HEK293 (cell line): ENCODE results near the gene LRP1-AS.

ENCODE experiments used
- CTCF ChIA-PET: fragments of 350-600 bp; formaldehyde crosslinking; extraction: SDS; loops from one replicate; lab custom pipeline; 2021; ENCODE audit warnings: antibody characterized with exemption; lab: Yijun Ruan, JAX
- POLR2A ChIA-PET: fragments of 300-600 bp; formaldehyde crosslinking; extraction: SDS; loops from one replicate; lab custom pipeline; 2020; ENCODE audit warnings: antibody characterized with exemption, inconsistent platforms; lab: Yijun Ruan, JAX
- H3K27ac ChIP-seq: fragments of 200-500 bp; sonication (Bioruptor generic); 2 replicates; pipeline ENCODE4 v1.5.1; 2014; ENCODE audit warnings: low read depth, low read length, control low read depth, inconsistent platforms; ENCODE audit errors: extremely low read depth
- H3K36me3 ChIP-seq, 2 experiments: fragments of 200-500 bp in 1 of 2; sonication (Bioruptor generic) in 1 of 2; 1 replicate in 1 of 2; 2 replicates in 1 of 2; pipeline ENCODE4 v1.5.1; 2014 to 2017; ENCODE audit warnings: inconsistent platforms in 2 of 2, low read length in 2 of 2; ENCODE audit not compliant: control insufficient read depth in 2 of 2, insufficient read depth in 1 of 2
- H3K4me1 ChIP-seq: fragments of 200-500 bp; sonication (Bioruptor generic); 2 replicates; pipeline ENCODE4 v1.5.1; 2014; ENCODE audit warnings: mild to moderate bottlenecking, low read length, inconsistent platforms; ENCODE audit not compliant: control insufficient read depth, insufficient read depth
- H3K4me3 ChIP-seq: 2 replicates; pipeline ENCODE4 v1.5.1; 2011; ENCODE audit warnings: low read depth, mild to moderate bottlenecking, control low read depth, low read length, moderate library complexity
- H3K9me3 ChIP-seq: fragments of 200-500 bp; sonication (Bioruptor generic); 2 replicates; pipeline ENCODE4 v1.5.1; 2014; ENCODE audit warnings: low read depth, low read length, inconsistent platforms; ENCODE audit not compliant: control insufficient read depth, insufficient read depth
- BCL11B ChIP-seq: fragments of 450-650 bp; formaldehyde crosslinking; IDR thresholded peaks from 2 replicates; pipeline ENCODE4 v1.5.1; 2016; ENCODE audit warnings: low read depth, missing biosample characterization, missing genetic modification characterization
- HIC1 ChIP-seq: fragments of 450-650 bp; formaldehyde crosslinking; IDR thresholded peaks from 2 replicates; pipeline ENCODE4 v1.5.1; 2016; ENCODE audit warnings: missing biosample characterization, missing genetic modification characterization
- OVOL3 ChIP-seq: fragments of 450-650 bp; formaldehyde crosslinking; IDR thresholded peaks from 2 replicates; pipeline ENCODE4 v1.5.1; 2016; ENCODE audit warnings: missing biosample characterization, missing genetic modification characterization
- TCF7L2 ChIP-seq: IDR thresholded peaks from 2 replicates; pipeline ENCODE4 v1.6.1; 2011; ENCODE audit warnings: low read depth, mild to moderate bottlenecking, inconsistent platforms, low read length, moderate library complexity, borderline replicate concordance
- ZFP69B ChIP-seq: fragments of 450-650 bp; formaldehyde crosslinking; IDR thresholded peaks from 2 replicates; pipeline ENCODE4 v1.5.1; 2016; ENCODE audit warnings: missing biosample characterization, missing genetic modification characterization
- ZIC2 ChIP-seq: fragments of 450-650 bp; formaldehyde crosslinking; IDR thresholded peaks from 2 replicates; pipeline ENCODE4 v1.5.1; 2016; ENCODE audit warnings: missing biosample characterization, missing genetic modification characterization
- ZNF140 ChIP-seq: fragments of 450-650 bp; formaldehyde crosslinking; IDR thresholded peaks from 2 replicates; pipeline ENCODE4 v1.5.1; 2016; ENCODE audit warnings: missing biosample characterization, missing genetic modification characterization
- ZNF202 ChIP-seq: fragments of 450-650 bp; formaldehyde crosslinking; IDR thresholded peaks from 2 replicates; pipeline ENCODE4 v1.5.1; 2016; ENCODE audit warnings: missing biosample characterization, missing genetic modification characterization, borderline replicate concordance
- ZNF266 ChIP-seq: fragments of 450-650 bp; formaldehyde crosslinking; IDR thresholded peaks from 2 replicates; pipeline ENCODE4 v1.5.1; 2016; ENCODE audit warnings: missing biosample characterization, missing genetic modification characterization, low read depth
- ZNF311 ChIP-seq: fragments of 450-650 bp; formaldehyde crosslinking; IDR thresholded peaks from 2 replicates; pipeline ENCODE4 v1.5.1; 2017; ENCODE audit warnings: missing biosample characterization, missing genetic modification characterization, borderline replicate concordance
- ZNF350 ChIP-seq: fragments of 450-650 bp; formaldehyde crosslinking; IDR thresholded peaks from 2 replicates; pipeline ENCODE4 v1.5.0; 2017; ENCODE audit warnings: missing biosample characterization, mild to moderate bottlenecking, missing genetic modification characterization
- ZNF362 ChIP-seq: fragments of 450-650 bp; formaldehyde crosslinking; IDR thresholded peaks from 2 replicates; pipeline ENCODE4 v1.5.1; 2016; ENCODE audit warnings: missing biosample characterization, missing genetic modification characterization
- ZNF416 ChIP-seq: fragments of 450-650 bp; formaldehyde crosslinking; IDR thresholded peaks from 2 replicates; pipeline ENCODE4 v1.5.1; 2016; ENCODE audit warnings: missing biosample characterization, missing genetic modification characterization
- ZNF624 ChIP-seq: fragments of 450-650 bp; formaldehyde crosslinking; IDR thresholded peaks from 2 replicates; pipeline ENCODE4 v1.5.1; 2017; ENCODE audit warnings: missing biosample characterization, missing genetic modification characterization
- ZNF664 ChIP-seq: fragments of 450-650 bp; formaldehyde crosslinking; IDR thresholded peaks from 2 replicates; pipeline ENCODE4 v1.5.1; 2016; ENCODE audit warnings: missing biosample characterization, missing genetic modification characterization
- ZNF704 ChIP-seq: fragments of 450-650 bp; formaldehyde crosslinking; IDR thresholded peaks from 2 replicates; pipeline ENCODE4 v1.5.1; 2016; ENCODE audit warnings: missing biosample characterization, missing genetic modification characterization
- ZNF747 ChIP-seq: fragments of 450-650 bp; formaldehyde crosslinking; IDR thresholded peaks from 2 replicates; pipeline ENCODE4 v1.5.1; 2016; ENCODE audit warnings: missing biosample characterization, missing genetic modification characterization
- ZNF791 ChIP-seq: fragments of 450-650 bp; formaldehyde crosslinking; IDR thresholded peaks from 2 replicates; pipeline ENCODE4 v1.5.1; 2016; ENCODE audit warnings: missing biosample characterization, missing genetic modification characterization
- ZSCAN30 ChIP-seq: fragments of 450-650 bp; IDR thresholded peaks from 2 replicates; pipeline ENCODE4 v1.5.1; 2018; ENCODE audit warnings: missing biosample characterization, mild to moderate bottlenecking, missing genetic modification characterization, moderate library complexity
- TF ChIP-seq, protein P1 (sequence below): fragments of 450-650 bp; formaldehyde crosslinking; IDR thresholded peaks from 2 replicates; pipeline ENCODE4 v1.5.1; 2017; ENCODE audit warnings: missing biosample characterization, missing genetic modification characterization
- TF ChIP-seq, protein P2 (sequence below): fragments of 450-650 bp; formaldehyde crosslinking; optimal IDR thresholded peaks from 2 replicates; pipeline ENCODE3; 2016; ENCODE audit warnings: missing biosample characterization, mild to moderate bottlenecking, missing genetic modification characterization
- TF ChIP-seq, protein P3 (sequence below): fragments of 450-650 bp; formaldehyde crosslinking; IDR thresholded peaks from 2 replicates; pipeline ENCODE4 v1.5.1; 2017; ENCODE audit warnings: missing biosample characterization, mild to moderate bottlenecking, missing genetic modification characterization, moderate library complexity
- TF ChIP-seq, protein P4 (sequence below): fragments of 450-650 bp; formaldehyde crosslinking; IDR thresholded peaks from 2 replicates; pipeline ENCODE4 v1.5.1; 2017; ENCODE audit warnings: missing biosample characterization, missing genetic modification characterization

Gene LRP1-AS

DNA sequence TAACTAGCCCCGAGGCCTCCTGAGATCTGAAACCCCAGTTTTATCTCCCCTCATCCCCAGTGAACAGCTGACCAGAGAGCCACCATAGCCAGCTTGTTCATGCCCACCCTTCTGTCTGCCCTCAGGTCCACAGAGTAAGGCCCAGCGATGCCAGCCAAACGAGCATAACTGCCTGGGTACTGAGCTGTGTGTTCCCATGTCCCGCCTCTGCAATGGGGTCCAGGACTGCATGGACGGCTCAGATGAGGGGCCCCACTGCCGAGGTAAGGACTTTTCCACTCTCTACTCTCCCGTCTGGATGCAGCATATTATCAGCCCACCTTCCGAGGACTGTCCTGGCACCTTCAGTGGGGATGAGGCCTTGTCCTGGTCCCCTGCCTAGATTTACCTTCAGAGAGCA is 6.2 kb downstream of the LRP1-AS start (continued):
- TF ChIP-seq, protein P1, sequence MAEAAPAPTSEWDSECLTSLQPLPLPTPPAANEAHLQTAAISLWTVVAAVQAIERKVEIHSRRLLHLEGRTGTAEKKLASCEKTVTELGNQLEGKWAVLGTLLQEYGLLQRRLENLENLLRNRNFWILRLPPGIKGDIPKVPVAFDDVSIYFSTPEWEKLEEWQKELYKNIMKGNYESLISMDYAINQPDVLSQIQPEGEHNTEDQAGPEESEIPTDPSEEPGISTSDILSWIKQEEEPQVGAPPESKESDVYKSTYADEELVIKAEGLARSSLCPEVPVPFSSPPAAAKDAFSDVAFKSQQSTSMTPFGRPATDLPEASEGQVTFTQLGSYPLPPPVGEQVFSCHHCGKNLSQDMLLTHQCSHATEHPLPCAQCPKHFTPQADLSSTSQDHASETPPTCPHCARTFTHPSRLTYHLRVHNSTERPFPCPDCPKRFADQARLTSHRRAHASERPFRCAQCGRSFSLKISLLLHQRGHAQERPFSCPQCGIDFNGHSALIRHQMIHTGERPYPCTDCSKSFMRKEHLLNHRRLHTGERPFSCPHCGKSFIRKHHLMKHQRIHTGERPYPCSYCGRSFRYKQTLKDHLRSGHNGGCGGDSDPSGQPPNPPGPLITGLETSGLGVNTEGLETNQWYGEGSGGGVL (tag by site-specific recombination): no peak
- TF ChIP-seq ZNF362 (tag by site-specific recombination) (no peak), ZNF266 (tag by site-specific recombination) (no peak), TCF7L2 (no peak), ZNF624 (tag by site-specific recombination) (no peak), ZNF416 (tag by site-specific recombination) (no peak), ZSCAN30 (tag by site-specific recombination) (no peak), ZNF311 (tag by site-specific recombination) (no peak), ZNF140 (tag by site-specific recombination) (no peak)
- TF ChIP-seq, protein P2, sequence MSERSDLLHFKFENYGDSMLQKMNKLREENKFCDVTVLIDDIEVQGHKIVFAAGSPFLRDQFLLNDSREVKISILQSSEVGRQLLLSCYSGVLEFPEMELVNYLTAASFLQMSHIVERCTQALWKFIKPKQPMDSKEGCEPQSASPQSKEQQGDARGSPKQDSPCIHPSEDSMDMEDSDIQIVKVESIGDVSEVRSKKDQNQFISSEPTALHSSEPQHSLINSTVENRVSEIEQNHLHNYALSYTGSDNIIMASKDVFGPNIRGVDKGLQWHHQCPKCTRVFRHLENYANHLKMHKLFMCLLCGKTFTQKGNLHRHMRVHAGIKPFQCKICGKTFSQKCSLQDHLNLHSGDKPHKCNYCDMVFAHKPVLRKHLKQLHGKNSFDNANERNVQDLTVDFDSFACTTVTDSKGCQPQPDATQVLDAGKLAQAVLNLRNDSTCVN (tag by site-specific recombination): no peak
- TF ChIP-seq, protein P3, sequence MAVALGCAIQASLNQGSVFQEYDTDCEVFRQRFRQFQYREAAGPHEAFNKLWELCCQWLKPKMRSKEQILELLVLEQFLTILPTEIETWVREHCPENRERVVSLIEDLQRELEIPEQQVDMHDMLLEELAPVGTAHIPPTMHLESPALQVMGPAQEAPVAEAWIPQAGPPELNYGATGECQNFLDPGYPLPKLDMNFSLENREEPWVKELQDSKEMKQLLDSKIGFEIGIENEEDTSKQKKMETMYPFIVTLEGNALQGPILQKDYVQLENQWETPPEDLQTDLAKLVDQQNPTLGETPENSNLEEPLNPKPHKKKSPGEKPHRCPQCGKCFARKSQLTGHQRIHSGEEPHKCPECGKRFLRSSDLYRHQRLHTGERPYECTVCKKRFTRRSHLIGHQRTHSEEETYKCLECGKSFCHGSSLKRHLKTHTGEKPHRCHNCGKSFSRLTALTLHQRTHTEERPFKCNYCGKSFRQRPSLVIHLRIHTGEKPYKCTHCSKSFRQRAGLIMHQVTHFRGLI (tag by site-specific recombination): no peak
- TF ChIP-seq, all 188 proteins: peak for 0

DNA sequence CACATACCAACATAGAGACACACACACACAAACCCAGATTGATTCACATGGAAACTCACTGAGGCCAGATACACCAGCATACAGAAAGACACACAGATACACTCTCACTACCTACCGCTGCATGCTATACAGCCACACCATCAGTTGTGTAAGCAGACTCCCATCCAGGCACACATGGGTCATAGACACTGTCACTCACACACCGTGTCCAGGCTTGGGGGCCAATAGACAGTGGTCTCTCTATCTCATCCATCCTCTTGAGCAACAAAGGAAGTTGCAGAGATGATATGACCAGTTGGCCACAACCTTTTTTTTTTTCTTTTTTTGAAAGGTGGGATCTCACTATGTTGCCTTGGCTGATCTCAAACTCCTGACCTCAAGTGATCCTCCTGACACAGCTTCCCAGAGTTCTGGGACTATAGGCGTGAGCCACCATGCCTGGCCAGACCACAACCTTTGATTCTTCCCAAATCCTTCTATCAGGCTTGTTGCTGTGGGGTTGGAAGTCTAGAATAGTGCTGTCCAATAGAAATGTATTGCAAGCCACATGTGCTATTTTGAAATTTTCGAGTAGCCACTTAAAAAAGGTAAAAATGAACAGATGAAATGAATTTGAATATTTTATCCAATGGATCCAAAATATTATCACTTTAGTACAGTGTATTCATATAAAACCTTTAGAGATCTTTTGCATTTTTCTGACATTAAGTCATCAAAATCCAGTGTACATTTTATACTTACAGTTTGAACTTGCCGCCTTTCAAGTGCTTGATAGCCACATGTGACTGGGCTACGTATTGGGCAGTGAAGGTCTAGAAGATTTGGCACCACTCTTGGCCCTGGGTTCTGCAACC is 7.4 kb downstream of the LRP1-AS start:
- Histone ChIP-seq H3K27ac (no peak overlapping the region), H3K4me3 (no peak overlapping the region), H3K4me1 (no peaks in the 10 kb centered on the region), H3K36me3 (peaks cover 0 to 70% of the 10 kb centered on the region in 2 experiments; a peak in 2 of 3 replicates), H3K9me3 (no peaks in the 10 kb centered on the region)
- ChIA-PET POLR2A (interaction anchor here (2.9 kb wide), 1 partner anchor 12 kb away, joined by 9 read pairs; the partner anchor contains the start of gene LRP1), CTCF (interaction anchor here (1.4 to 2.2 kb wide), 2 partner anchors 16 to 35 kb away, joined by 7 read pairs; no protein-coding TSS in a partner anchor)
- no peak for TF ChIP-seq ZNF747 (tag by site-specific recombination)
- no peak for TF ChIP-seq ZNF664 (tag by site-specific recombination)
- no peak for TF ChIP-seq ZNF791 (tag by site-specific recombination)
- TF ChIP-seq, protein P4, sequence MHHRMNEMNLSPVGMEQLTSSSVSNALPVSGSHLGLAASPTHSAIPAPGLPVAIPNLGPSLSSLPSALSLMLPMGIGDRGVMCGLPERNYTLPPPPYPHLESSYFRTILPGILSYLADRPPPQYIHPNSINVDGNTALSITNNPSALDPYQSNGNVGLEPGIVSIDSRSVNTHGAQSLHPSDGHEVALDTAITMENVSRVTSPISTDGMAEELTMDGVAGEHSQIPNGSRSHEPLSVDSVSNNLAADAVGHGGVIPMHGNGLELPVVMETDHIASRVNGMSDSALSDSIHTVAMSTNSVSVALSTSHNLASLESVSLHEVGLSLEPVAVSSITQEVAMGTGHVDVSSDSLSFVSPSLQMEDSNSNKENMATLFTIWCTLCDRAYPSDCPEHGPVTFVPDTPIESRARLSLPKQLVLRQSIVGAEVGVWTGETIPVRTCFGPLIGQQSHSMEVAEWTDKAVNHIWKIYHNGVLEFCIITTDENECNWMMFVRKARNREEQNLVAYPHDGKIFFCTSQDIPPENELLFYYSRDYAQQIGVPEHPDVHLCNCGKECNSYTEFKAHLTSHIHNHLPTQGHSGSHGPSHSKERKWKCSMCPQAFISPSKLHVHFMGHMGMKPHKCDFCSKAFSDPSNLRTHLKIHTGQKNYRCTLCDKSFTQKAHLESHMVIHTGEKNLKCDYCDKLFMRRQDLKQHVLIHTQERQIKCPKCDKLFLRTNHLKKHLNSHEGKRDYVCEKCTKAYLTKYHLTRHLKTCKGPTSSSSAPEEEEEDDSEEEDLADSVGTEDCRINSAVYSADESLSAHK (tag by site-specific recombination): no peak
- no peak for TF ChIP-seq ZNF704
- no peak for TF ChIP-seq ZIC2 (tag by site-specific recombination)
- TF ChIP-seq HIC1 (tag by site-specific recombination): no peak
- TF ChIP-seq ZFP69B: no peak
- no peak for TF ChIP-seq BCL11B
- TF ChIP-seq ZNF350 (tag by site-specific recombination): no peak
- no peak for TF ChIP-seq OVOL3
- no peak for TF ChIP-seq ZNF202
- no peak for TF ChIP-seq ZSCAN30 (tag by site-specific recombination)
